HG03135 (cell line): ENCODE results near the gene NCOA7.
"Not testable (repeated sequence)": the region's sequence is repeated elsewhere in the genome, so short reads cannot be mapped to it uniquely, and the experiment has no call there.

Source experiments
- ATAC-seq: cut with Tn5 transposase; IDR thresholded peaks from one replicate; pipeline ENCODE4 v1.9.1; 2021; ENCODE audit warnings: mild to moderate bottlenecking, moderate library complexity; ENCODE audit not compliant: unreplicated experiment

The NCOA7 gene

GRCh38 chr6:125865015-125865414, 74.3 kb downstream of the NCOA7 start:
- no peak for ATAC-seq

DNA sequence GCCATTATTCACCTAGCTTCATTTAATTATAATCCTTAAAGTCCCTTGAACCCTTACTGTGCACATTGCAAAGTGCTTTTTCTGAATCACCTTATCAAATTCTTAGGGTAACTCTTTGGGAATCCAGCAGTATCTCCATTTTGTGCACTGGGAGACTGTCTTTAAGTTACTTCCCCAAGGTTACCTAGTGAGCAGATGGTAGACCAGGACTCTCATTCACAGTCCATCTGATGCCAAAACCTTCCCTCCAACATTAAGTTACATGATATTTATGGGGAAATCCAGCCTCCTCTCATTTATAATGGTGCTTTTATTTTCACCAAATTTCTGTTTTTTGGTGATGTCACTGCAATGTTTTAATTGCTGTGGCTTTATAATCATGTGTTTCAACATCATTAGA, 75.7 kb downstream of the NCOA7 start:
- ATAC-seq = no peak

DNA sequence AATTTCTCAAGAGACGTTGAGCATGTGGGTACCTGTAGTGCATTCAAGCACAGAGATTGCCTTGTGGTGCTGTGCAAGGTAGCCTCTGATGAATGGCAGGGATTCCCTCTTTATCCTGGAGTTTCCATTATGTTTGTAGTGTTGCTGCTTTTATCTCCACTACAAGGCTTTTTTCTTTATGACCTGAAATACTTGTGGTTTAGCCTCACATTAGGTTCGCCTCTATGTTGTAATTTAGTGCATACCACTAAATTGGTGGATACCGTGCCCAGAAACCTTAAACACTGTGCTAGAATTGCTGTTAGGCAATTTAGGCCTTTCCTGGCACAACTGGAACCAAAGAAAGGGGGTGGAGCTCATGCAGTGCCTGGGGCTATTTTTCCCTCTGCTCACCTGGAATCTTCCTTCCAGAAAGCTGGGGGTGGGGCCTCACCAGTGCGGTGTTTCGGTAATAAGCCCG, 76.8 kb downstream of the NCOA7 start:
- ATAC-seq = no peak

DNA sequence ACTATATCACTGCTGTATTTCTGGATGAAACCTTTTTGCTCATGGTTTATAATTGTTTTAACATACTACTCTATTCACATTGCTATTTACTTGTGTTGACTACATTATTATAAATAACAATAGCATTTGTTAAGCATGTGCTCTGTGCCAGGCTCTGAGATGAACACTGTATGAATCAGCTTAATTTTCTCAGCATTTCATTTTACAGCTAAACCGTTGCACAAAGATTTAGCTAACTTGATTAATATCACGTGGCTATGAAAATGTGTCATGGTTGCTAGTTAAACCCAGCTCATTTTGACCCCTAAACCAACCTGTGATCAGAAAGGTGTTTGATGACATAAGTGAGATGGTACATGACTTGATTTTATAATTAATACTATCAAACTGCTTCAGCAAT, 77.5 kb downstream of the NCOA7 start:
- no peak for ATAC-seq

DNA sequence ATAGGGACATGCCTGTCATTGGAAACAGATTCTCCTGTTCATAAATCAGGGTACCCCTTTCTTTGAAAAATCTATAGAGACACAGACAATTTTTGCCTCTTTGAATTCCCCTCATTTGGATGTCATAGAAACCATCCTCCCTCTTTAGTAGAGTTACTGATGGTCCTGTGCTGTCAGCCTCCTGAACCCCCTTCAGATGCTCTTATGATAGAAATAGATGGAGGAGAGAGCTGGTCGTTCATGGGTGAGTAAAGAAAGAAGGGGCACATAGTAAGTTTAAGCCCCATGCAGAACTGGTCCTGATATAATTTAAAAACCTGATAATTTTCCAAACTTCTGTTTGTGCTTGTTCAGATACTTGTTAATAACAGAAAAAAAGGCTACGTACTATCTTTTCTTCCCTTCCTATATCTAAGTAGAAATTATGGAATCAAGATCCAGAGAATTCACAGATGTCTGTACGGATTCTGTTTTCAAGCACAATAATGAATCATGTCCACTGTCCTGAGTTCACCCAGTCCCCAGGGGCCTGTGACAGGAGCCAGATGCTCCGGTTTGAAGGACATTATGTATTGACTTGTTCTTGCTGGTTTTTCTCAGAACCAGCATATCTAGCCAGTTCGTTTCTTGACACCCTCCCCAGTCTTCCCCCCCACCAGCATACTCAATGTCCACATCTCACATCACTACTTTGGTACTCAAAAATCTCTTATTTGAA, 78.1 kb downstream of the NCOA7 start:
- ATAC-seq = no peak

DNA sequence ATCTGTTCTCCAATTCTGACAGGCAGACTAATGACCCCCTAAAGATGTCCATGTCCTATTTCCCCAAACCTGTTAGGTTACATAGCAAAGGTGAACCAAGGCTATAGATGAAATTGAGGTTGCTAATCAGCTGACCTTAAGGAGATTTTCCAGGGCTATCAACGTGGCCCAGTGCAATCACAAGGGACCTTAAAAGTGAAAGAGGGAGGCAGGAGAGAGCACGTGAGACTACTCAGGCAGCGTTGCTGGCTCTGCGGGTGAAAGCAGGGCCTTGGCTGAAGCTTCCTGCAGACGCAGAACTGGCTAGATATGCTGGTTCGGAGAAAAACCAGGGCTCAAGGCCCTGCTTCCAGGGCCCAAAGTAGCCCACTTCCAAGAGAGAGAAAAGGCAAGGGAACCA, 78.7 kb downstream of the NCOA7 start:
- ATAC-seq = no peak

GRCh38 chr6:125871365-125871764, 80.6 kb downstream of the NCOA7 start:
- ATAC-seq = no peak

DNA sequence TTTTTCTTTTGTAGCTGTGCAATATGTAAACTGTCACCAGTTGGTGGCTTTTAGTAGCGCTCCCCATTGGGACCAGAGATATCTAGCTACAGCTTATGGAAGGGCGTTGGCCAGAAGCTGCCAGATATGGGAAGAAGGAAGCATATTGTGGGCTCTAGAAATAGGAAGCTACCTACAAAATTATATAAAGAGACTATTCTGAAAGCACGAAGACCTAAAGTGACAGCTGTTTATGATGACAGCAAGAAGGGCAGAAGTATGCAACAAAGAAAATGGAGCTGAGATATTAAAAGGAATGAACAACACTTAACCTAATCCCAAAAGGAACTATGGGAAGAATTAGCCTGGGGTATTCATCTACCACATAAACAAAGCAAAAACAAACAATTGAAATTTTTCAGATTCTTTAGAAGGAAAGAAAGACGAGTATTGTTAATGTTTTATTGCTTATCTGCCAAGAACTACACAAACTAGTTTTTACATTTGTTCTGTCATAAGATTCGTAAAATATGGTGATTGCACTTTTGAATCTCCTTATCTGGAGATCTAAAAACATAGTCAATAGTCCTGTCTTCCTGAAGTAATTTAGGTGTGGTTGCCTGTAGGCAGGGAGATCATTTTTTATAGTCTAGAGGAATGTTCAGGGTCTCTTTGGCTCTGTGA, 81.6 kb downstream of the NCOA7 start:
- ATAC-seq = no peak

- no peak for ATAC-seq
Measured at GRCh38 chr6:125882243-125882642, 91.5 kb downstream of the NCOA7 start.

- ATAC-seq = no peak
Measured at GRCh38 chr6:125884634-125885371, 94.0 kb downstream of the NCOA7 start.

DNA sequence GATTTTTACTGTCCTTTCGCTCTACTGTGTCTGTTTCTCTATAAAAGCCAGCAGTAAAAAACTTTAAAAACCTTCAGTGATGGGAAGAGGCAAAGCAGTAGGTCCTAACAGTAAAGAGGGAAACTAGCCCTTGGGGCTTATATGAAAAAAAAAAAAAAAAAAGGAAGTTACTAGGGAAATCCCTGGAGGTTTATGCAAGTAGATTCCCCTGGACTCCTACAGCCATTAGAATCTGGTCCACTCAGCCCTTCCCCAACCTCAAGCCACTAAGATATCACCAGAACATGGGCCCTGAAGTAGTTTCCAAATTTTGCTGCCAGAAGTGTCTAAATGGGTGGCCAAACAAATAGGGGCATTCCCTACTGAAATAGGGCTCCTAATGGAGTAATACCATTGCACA, 95.3 kb downstream of the NCOA7 start:
- ATAC-seq = no peak

DNA sequence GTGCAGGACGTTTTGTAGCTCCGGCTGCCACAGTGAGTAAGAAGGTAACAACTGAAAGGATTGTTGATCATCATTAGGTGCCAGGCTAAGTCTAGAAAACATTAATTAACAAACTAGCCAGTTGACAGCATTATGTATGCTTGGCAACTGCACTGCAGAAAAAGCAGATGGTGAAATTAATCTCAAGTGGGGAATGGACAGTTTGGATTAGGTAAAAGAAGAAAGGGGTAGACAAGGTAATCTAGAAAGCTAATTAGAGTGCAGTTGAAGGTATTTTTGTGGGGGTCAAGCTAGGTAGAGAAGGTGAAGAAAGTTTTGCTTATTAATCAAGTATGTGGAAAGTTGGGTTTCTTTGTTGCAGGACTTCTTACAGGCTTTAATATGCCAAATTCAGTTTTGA, 96.2 kb downstream of the NCOA7 start:
- ATAC-seq = no peak

DNA sequence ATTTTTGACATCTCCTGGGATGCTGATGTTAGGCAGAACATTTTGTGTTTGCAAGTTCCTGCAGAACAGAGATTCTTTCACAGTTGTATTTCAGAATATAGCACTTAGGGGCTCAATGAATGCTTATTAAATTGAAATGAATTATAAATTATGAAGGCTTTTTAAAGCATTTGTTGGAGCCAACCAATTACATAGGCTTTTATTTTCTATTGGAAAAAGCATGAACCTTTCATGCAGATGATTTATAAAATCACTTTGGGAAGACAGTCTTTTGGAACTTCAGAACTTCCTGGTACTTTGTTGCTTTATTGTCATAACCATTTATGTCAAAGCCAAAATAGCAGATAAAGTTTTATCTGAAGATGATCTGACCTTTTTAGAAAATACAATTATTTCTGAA, 96.6 kb downstream of the NCOA7 start:
- no peak for ATAC-seq

GRCh38 chr6:125888989-125889656, 98.4 kb downstream of the NCOA7 start:
- ATAC-seq = no peak

DNA sequence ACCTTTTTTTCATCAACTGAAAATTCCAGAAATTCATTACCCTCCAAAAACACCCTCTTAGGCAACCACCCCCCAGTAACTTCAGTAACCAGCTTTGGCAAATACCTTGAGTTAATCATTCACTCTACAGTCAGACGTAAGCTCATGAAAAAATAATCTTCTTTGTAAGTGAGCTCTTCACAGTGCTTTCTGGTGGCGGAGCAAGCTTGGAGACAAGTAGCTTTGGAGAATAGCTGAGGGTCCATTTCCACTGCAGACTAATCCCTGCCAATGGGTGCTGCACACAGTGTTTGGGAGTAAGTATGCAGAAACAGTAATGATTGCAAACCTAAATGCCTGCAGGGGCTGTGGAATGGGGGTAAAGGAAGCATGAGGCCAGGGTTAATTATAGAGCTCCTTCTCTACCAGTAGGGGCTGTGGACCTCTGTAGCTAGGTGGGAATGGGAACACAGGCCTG, 109.0 kb downstream of the NCOA7 start:
- no peak for ATAC-seq

DNA sequence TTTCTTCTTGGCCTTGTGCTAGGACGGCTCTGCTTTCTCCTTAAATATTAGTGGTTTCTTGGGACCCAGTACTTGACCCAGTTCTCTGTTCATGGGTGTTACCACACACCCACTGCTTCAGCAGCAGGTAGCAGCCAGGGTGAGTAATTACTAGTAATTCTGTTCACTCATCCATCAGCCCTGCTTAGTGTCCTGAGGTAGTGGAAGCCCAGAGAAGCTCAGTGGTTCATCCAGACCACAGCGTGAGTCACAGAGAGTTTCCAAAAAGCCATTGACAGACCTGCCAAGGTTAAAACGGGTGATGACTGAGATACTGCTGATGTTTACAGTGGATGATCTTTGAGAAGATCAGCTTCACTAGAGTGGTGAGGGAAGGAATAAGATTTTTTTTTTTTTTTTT, 114.1 kb downstream of the NCOA7 start:
- peak; percentile 65 for ATAC-seq

GRCh38 chr6:125906158-125906998, 115.6 kb downstream of the NCOA7 start:
- ATAC-seq = no peak

DNA sequence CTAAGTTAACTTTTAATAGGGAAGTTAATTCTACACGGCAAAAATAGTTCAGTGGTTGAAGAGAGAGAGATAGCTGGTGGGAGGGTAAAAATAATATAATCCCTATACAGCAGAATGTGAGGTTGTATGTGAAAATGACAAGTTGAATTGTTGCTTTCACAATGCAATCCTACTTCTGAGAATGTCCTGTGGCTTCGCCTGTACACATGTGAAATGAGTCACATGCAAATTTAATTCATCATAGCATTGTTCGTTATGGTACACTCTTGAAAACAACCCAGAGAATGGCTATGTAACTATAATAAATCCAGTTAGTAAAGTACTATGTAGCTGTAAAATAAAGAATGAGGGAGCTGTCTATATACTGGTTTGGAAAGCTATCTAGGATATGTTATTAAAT, 119.8 kb downstream of the NCOA7 start:
- peak; percentile 99 for ATAC-seq

DNA sequence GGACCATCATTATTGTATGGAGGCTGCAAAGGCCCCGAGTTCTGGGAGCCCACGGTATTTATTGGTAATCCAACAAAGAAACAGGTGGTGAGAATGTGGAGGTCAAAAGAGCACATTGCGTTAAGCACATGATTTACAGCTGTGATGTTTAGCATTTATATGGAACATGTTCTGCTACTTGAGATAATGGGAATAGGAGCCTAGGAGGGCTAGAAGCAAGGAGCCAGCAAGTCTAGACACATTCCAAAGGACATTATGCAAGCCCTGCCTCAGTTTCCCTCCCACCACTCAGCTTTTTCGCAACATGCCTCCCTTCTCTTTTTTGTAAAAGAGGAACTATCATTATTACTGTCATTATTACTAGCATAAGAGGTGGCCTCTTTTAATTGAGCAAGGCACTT, 120.3 kb downstream of the NCOA7 start:
- ATAC-seq = not testable (repeated sequence)

GRCh38 chr6:125912430-125912829, 121.7 kb downstream of the NCOA7 start:
- not testable (repeated sequence) for ATAC-seq
